GM12801 (cell line): ENCODE results near the gene EMID1.

Source experiments
- CTCF ChIP-seq: IDR thresholded peaks from one replicate; pipeline ENCODE4 v1.5.1; 2011; ENCODE audit warnings: control low read depth; ENCODE audit not compliant: insufficient read length; ENCODE audit errors: extremely low read depth

EMID1 gene

GRCh38 chr22:29166180-29166579 lies 39.5 kb upstream of the EMID1 start:
- TF ChIP-seq CTCF = no peak

- TF ChIP-seq CTCF = no peak
These were observed 38.4 kb upstream of the EMID1 start for GRCh38 chr22:29167032-29167911.

- TF ChIP-seq CTCF = no peak
These were observed 34.0 kb upstream of the EMID1 start for GRCh38 chr22:29171721-29172120.

GRCh38 chr22:29172216-29172615 lies 33.5 kb upstream of the EMID1 start:
- TF ChIP-seq CTCF = no peak

- no peak for TF ChIP-seq CTCF
These were observed 30.3 kb upstream of the EMID1 start for GRCh38 chr22:29175312-29175835.

GRCh38 chr22:29183971-29184848 lies 21.5 kb upstream of the EMID1 start:
- no peak for TF ChIP-seq CTCF

GRCh38 chr22:29184849-29185490 lies 20.7 kb upstream of the EMID1 start:
- TF ChIP-seq CTCF = no peak
